Measurements from ENCODE around the gene AXIN2. TPM values are rescaled to one million over a fixed set of nuclear protein-coding genes. Genes with fewer than 3 reads are reported as not detected.

Gene AXIN2
- total and polyA plus RNA-seq, 10 of the 15 experiments (the other 5 are each of a cell fraction or from before 2014, with no cell fraction given): 0.47 to 7.8 (median 3.1) TPM

GRCh38 chr17:65604070-65604469, 42.6 kb upstream of the AXIN2 start (continued):
- TF ChIP-seq ZBTB4 (CRISPR knock-in tag; IDR thresholded peaks at IDR 0.05) (no peak), JUND (IDR thresholded peaks at IDR 0.05; ENCODE audit: low read depth, low read length) (no peak), BACH1 (IDR thresholded peaks at IDR 0.05; ENCODE audit: borderline replicate concordance) (no peak), CREB1 (IDR thresholded peaks at IDR 0.05; ENCODE audit: low read depth) (no peak), RELB (IDR thresholded peaks at IDR 0.05; ENCODE audit: low read depth) (no peak)

GRCh38 chr17:65601881-65602280, 40.4 kb upstream of the AXIN2 start:
- Histone ChIP-seq H2AFZ (ENCODE audit: control insufficient read depth, low read depth, low read length) (no peak overlapping the region), H3K9ac (ENCODE audit: control insufficient read depth, insufficient read depth, low read length) (no peak overlapping the region), H3K4me3 (no peak overlapping the region), H3K9me3 (replicated peaks; ENCODE audit: control insufficient read depth, insufficient read depth, low read length) (no peaks in the 10 kb centered on the region; the same call in 2 of the 3 replicates), H3K36me3 (ENCODE audit: control insufficient read depth in 2 of 2, insufficient read depth in 2 of 2, low read length in 1 of 2) (no peaks in the 10 kb centered on the region), H3K4me1 (ENCODE audit: control insufficient read depth, insufficient read depth, low read length) (no peaks in the 10 kb centered on the region), H3K27ac (ENCODE audit: control insufficient read depth, insufficient read depth) (no peak overlapping the region), H4K20me1 (ENCODE audit: control insufficient read depth, insufficient read depth) (no peaks in the 10 kb centered on the region), H3K4me2 (ENCODE audit: control insufficient read depth, insufficient read depth) (no peak overlapping the region), H3K79me2 (ENCODE audit: control insufficient read depth, insufficient read depth, low read length) (no peaks in the 10 kb centered on the region), H3K27me3 (replicated peaks in 1 of 2; ENCODE audit: control insufficient read depth in 2 of 2, insufficient read depth in 2 of 2, low read length in 1 of 2) (no peaks in the 10 kb centered on the region; a peak in 1 of 4 replicates)
- ChIA-PET CTCF (no interaction called here), SMC1A (ENCODE audit: uncharacterized antibody, unreplicated experiment) (no interaction called here), RAD21 (ENCODE audit: unreplicated experiment) (no interaction called here), POLR2A (no interaction called here)
- in situ Hi-C loops (cut with MboI) (no loop called here), intact Hi-C loops (cut with micrococcal nuclease; ENCODE audit: unreplicated experiment) (no loop called here)
- DNase-seq (ENCODE audit: low read depth, low spot score) (no peak), ATAC-seq (peak; percentile 63), FAIRE-seq (no peak)
- WGBS (ENCODE audit: insufficient coverage, insufficient replicate concordance, low lambda C conversion rate, missing lambda C conversion rate): 3% methylated on average over 2 of the region's 2 CpGs
- BruUV-seq (replicated peaks): no TSS peak
- no peak for TF ChIP-seq MXI1 (IDR thresholded peaks at IDR 0.05; ENCODE audit: low read depth, low read length)
- TF ChIP-seq ATF7 (IDR thresholded peaks at IDR 0.05; ENCODE audit: low read depth): no peak
- TF ChIP-seq SUPT20H (IDR thresholded peaks at IDR 0.05; ENCODE audit: borderline replicate concordance, control insufficient read depth, low read depth, low read length): no peak
- no peak for TF ChIP-seq PRDM15 (CRISPR knock-in tag; IDR thresholded peaks at IDR 0.05)
- TF ChIP-seq MEF2B (IDR thresholded peaks at IDR 0.05; ENCODE audit: partially characterized antibody, poor library complexity, severe bottlenecking): no peak
- no peak for TF ChIP-seq PKNOX1 (IDR thresholded peaks at IDR 0.05)
